Activated naive CD8-positive, alpha-beta T cell treated with anti-CD3 and anti-CD28 coated beads, Interleukin-2, amount 10 ng/mL, durations not matched to agents 7 days and 5 days (primary cell): ENCODE results near the gene KBTBD13. TPM values are rescaled to one million over a fixed set of nuclear protein-coding genes. Genes with fewer than 3 reads are reported as not detected.
"Not testable (repeated sequence)": the region's sequence is repeated elsewhere in the genome, so short reads cannot be mapped to it uniquely, and the experiment has no call there.

ENCODE experiments used
- ATAC-seq: fragments of 150-1000 bp; cut with Tn5 transposase; one replicate; pipeline ENCODE4 v1.10.0; 2021; ENCODE audit warnings: low read depth, moderate library complexity
- POLR2A ChIA-PET: fragments of 350-600 bp; sonication (Branson Sonifier 250); formaldehyde crosslinking; loops from one replicate; lab custom pipeline; 2021; ENCODE audit warnings: antibody characterized with exemption; lab: Charles Lee
- DNase-seq: peaks from one replicate; pipeline ENCODE4 v3.0.0; 2021
- H3K27ac Mint-ChIP-seq: one replicate; pipeline ENCODE4 v1.8.0; 2022; ENCODE audit warnings: mild to moderate bottlenecking, mixed read lengths
- H3K27me3 Mint-ChIP-seq: one replicate; pipeline ENCODE4 v1.8.0; 2022; ENCODE audit warnings: mild to moderate bottlenecking, moderate library complexity, mixed read lengths
- H3K36me3 Mint-ChIP-seq: one replicate; pipeline ENCODE4 v1.8.0; 2021; ENCODE audit warnings: mild to moderate bottlenecking, mixed read lengths
- H3K4me1 Mint-ChIP-seq: one replicate; pipeline ENCODE4 v1.8.0; 2021; ENCODE audit warnings: mixed read lengths
- H3K4me3 Mint-ChIP-seq: one replicate; pipeline ENCODE4 v1.8.0; 2022; ENCODE audit warnings: mild to moderate bottlenecking, moderate library complexity, mixed read lengths
- H3K9me3 Mint-ChIP-seq: one replicate; pipeline ENCODE4 v1.8.0; 2021; ENCODE audit warnings: mixed read lengths
- total RNA-seq, 2 experiments: library from RNA; stranded (reverse); gene quantifications; one replicate each; pipeline ENCODE4 v1.2.3, GENCODE V29; 2021

The KBTBD13 gene
- total RNA-seq, 2 experiments from 2014 or later, result not detected

- H3K4me1 Mint-ChIP-seq, result peaks cover 5% of the 10 kb centered on the region
- H3K9me3 Mint-ChIP-seq, result no peaks in the 10 kb centered on the region
- POLR2A ChIA-PET, result no interaction called here
- ATAC-seq (no peak), DNase-seq (no peak)
- no peaks in the 10 kb centered on the region for H3K36me3 Mint-ChIP-seq
- H3K27ac Mint-ChIP-seq, result no peak within 1 kb of the TSS
- peak within 1 kb of the TSS; percentile 47 for H3K4me3 Mint-ChIP-seq
- peaks cover 54% of the 10 kb centered on the region for H3K27me3 Mint-ChIP-seq
Observed at GRCh38 chr15:65067645-65068402, 8.7 kb upstream of the KBTBD13 start, which contains the start of gene RASL12. RASL12 (minus strand) TSS chr15:65067991; CDS start chr15:65067835, 156 bp downstream.

- H3K27me3 Mint-ChIP-seq, result peaks cover 54% of the 10 kb centered on the region
- DNase-seq (no peak), ATAC-seq (no peak)
- H3K4me3 Mint-ChIP-seq, result peak overlapping the region; percentile 47
- H3K9me3 Mint-ChIP-seq, result no peaks in the 10 kb centered on the region
- POLR2A ChIA-PET, result no interaction called here
- no peaks in the 10 kb centered on the region for H3K36me3 Mint-ChIP-seq
- peaks cover 5% of the 10 kb centered on the region for H3K4me1 Mint-ChIP-seq
- H3K27ac Mint-ChIP-seq, result no peak overlapping the region
Observed at GRCh38 chr15:65068403-65068788, 8.2 kb upstream of the KBTBD13 start.

GRCh38 chr15:65069179-65069578 is 7.4 kb upstream of the KBTBD13 start:
- Mint-ChIP-seq H3K4me1 (peaks cover 5% of the 10 kb centered on the region), H3K9me3 (no peaks in the 10 kb centered on the region), H3K27ac (no peak overlapping the region), H3K36me3 (no peaks in the 10 kb centered on the region), H3K27me3 (peaks cover 54% of the 10 kb centered on the region), H3K4me3 (no peak overlapping the region)
- POLR2A ChIA-PET, result interaction anchor here (1.1 kb wide), 1 partner anchor 9 kb away, joined by 3 read pairs; no protein-coding TSS in a partner anchor
- DNase-seq (no peak), ATAC-seq (no peak)

- Mint-ChIP-seq H3K4me1 (peaks cover 5% of the 10 kb centered on the region), H3K27ac (no peak overlapping the region), H3K36me3 (no peaks in the 10 kb centered on the region), H3K27me3 (peaks cover 50% of the 10 kb centered on the region), H3K4me3 (no peak overlapping the region), H3K9me3 (no peaks in the 10 kb centered on the region)
- POLR2A ChIA-PET, result interaction anchor here (1.1 kb wide), 1 partner anchor 8 kb away, joined by 3 read pairs; no protein-coding TSS in a partner anchor
- DNase-seq (no peak), ATAC-seq (no peak)
Observed at GRCh38 chr15:65069779-65070546, 6.6 kb upstream of the KBTBD13 start.

GRCh38 chr15:65071381-65071811 is 5.2 kb upstream of the KBTBD13 start:
- H3K4me3 Mint-ChIP-seq, result no peak overlapping the region
- peaks cover 5% of the 10 kb centered on the region for H3K4me1 Mint-ChIP-seq
- POLR2A ChIA-PET, result no interaction called here
- no peak for ATAC-seq
- no peaks in the 10 kb centered on the region for H3K36me3 Mint-ChIP-seq
- DNase-seq, result no peak
- H3K27ac Mint-ChIP-seq, result no peak overlapping the region
- H3K9me3 Mint-ChIP-seq, result no peaks in the 10 kb centered on the region
- peaks cover 39% of the 10 kb centered on the region for H3K27me3 Mint-ChIP-seq

- Mint-ChIP-seq H3K4me1 (peaks cover 5% of the 10 kb centered on the region), H3K27ac (no peak overlapping the region), H3K36me3 (no peaks in the 10 kb centered on the region), H3K27me3 (peaks cover 34% of the 10 kb centered on the region), H3K9me3 (no peaks in the 10 kb centered on the region), H3K4me3 (no peak overlapping the region)
- ATAC-seq (no peak), DNase-seq (no peak)
- POLR2A ChIA-PET, result no interaction called here
Observed at GRCh38 chr15:65072027-65072426, 4.5 kb upstream of the KBTBD13 start.

- H3K36me3 Mint-ChIP-seq, result no peaks in the 10 kb centered on the region
- no peak overlapping the region for H3K27ac Mint-ChIP-seq
- H3K9me3 Mint-ChIP-seq, result no peaks in the 10 kb centered on the region
- H3K27me3 Mint-ChIP-seq, result peaks cover 31% of the 10 kb centered on the region
- no peak for ATAC-seq
- POLR2A ChIA-PET, result no interaction called here
- DNase-seq, result no peak
- peaks cover 3% of the 10 kb centered on the region for H3K4me1 Mint-ChIP-seq
- H3K4me3 Mint-ChIP-seq, result no peak overlapping the region
Observed at GRCh38 chr15:65072617-65073016, 3.9 kb upstream of the KBTBD13 start.

- H3K9me3 Mint-ChIP-seq, H3K4me1 Mint-ChIP-seq, POLR2A ChIA-PET, H3K36me3 Mint-ChIP-seq, H3K4me3 Mint-ChIP-seq, ATAC-seq, H3K27ac Mint-ChIP-seq, DNase-seq: not testable (repeated sequence)
- peaks cover 28% of the 10 kb centered on the region for H3K27me3 Mint-ChIP-seq
Observed at GRCh38 chr15:65074946-65075345, 1.6 kb upstream of the KBTBD13 start.

- H3K36me3 Mint-ChIP-seq, POLR2A ChIA-PET, H3K9me3 Mint-ChIP-seq, DNase-seq, H3K4me3 Mint-ChIP-seq, ATAC-seq, H3K4me1 Mint-ChIP-seq, H3K27ac Mint-ChIP-seq: not testable (repeated sequence)
- peaks cover 25% of the 10 kb centered on the region for H3K27me3 Mint-ChIP-seq
Observed at GRCh38 chr15:65075607-65076395, 745 bp upstream of the KBTBD13 start.

- no peak overlapping the region for H3K27ac Mint-ChIP-seq
- DNase-seq, result no peak
- no peaks in the 10 kb centered on the region for H3K9me3 Mint-ChIP-seq
- H3K4me3 Mint-ChIP-seq, result no peak overlapping the region
- no peak for ATAC-seq
- POLR2A ChIA-PET, result interaction anchor here (1.1 kb wide), 1 partner anchor 8 kb away, joined by 3 read pairs; no protein-coding TSS in a partner anchor
- H3K27me3 Mint-ChIP-seq, result peaks cover 33% of the 10 kb centered on the region
- H3K36me3 Mint-ChIP-seq, result no peaks in the 10 kb centered on the region
- peaks cover 16% of the 10 kb centered on the region for H3K4me1 Mint-ChIP-seq
Observed at GRCh38 chr15:65077291-65077980, 890 bp downstream of the KBTBD13 start.

GRCh38 chr15:65077981-65078352 is 1.4 kb downstream of the KBTBD13 start:
- H3K4me1 Mint-ChIP-seq, result peaks cover 21% of the 10 kb centered on the region
- peaks cover 38% of the 10 kb centered on the region for H3K27me3 Mint-ChIP-seq
- no peak overlapping the region for H3K27ac Mint-ChIP-seq
- ATAC-seq, result peak; percentile 53
- POLR2A ChIA-PET, result interaction anchor here (1.1 kb wide), 1 partner anchor 9 kb away, joined by 3 read pairs; no protein-coding TSS in a partner anchor
- H3K4me3 Mint-ChIP-seq, result peak overlapping the region; percentile 1
- no peaks in the 10 kb centered on the region for H3K9me3 Mint-ChIP-seq
- no peaks in the 10 kb centered on the region for H3K36me3 Mint-ChIP-seq
- DNase-seq, result peak; percentile 65

GRCh38 chr15:65079580-65079979 is 3.0 kb downstream of the KBTBD13 start:
- DNase-seq (no peak), ATAC-seq (no peak)
- H3K4me1 Mint-ChIP-seq, result peaks cover 28% of the 10 kb centered on the region
- no peaks in the 10 kb centered on the region for H3K36me3 Mint-ChIP-seq
- no peak overlapping the region for H3K4me3 Mint-ChIP-seq
- no peak overlapping the region for H3K27ac Mint-ChIP-seq
- no peaks in the 10 kb centered on the region for H3K9me3 Mint-ChIP-seq
- peaks cover 52% of the 10 kb centered on the region for H3K27me3 Mint-ChIP-seq
- POLR2A ChIA-PET, result no interaction called here
